Measurements from ENCODE around the gene SDR39U1. TPM values are rescaled to one million over a fixed set of nuclear protein-coding genes. Genes with fewer than 3 reads are reported as not detected.

Gene SDR39U1
- total RNA-seq, 4 donors from 2014 or later = 16.1 to 36.0 (median 20.4) TPM

GRCh38 chr14:24430682-24431568, 11.7 kb downstream of the SDR39U1 start:
- peak overlapping the region; percentile 93 to 99 (median 98) for H3K27ac ChIP-seq
- peak overlapping the region; percentile 59 to 88 (median 80) for H3K4me3 ChIP-seq
- DNase-seq = no peak
- WGBS, 2 donors = 10 to 13% methylated on average over 5 to 16 of the region's 19 CpGs
- no peaks in the 10 kb centered on the region for H3K9me3 ChIP-seq
- no peaks in the 10 kb centered on the region for H3K27me3 ChIP-seq
- TF ChIP-seq POLR2A (IDR thresholded peaks at IDR 0.05) (no peak), CTCF (IDR thresholded peaks at IDR 0.05) (peak in 1 of 6 experiments; percentile 17)
- peaks cover 26 to 77% (median 39%) of the 10 kb centered on the region in 3 donors for H3K4me1 ChIP-seq
- intact Hi-C loops (cut with DNase I) = loop anchor here (5.0 kb wide), 2 partner anchors 64 to 99 kb away; partner anchors contain the start of gene NFATC4
- peaks cover 14 to 46% (median 15%) of the 10 kb centered on the region in 3 donors for H3K36me3 ChIP-seq

DNA sequence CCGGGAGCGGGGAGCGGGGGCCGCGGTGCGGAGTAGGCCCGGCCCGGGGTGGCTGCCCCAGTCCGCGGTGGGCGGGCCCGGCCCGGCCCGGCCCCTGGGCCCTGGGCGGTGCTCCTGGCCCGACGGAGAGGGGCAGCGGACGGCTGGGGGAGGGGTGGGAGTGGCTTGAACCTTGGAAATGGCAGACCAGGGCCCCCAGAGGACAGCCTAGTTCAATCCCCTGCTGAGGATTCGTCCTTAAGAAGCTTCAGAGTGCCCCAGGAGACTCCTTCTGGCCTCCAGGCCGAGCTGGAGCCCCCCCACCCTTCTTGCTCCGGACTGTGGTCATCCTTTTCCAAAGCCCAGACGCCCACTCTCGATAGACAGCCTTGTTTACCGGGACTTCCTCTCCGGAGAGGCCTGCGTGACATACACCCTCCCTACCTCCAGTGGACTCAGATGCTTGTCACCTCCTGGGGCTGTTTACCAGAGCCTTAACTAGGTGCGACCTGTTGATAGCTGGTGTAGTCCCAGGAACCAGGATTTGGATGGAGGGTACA, 12.4 kb downstream of the SDR39U1 start:
- Histone ChIP-seq H3K4me3 (peak overlapping the region; percentile 59 to 88 (median 80)), H3K36me3 (peaks cover 14 to 39% (median 14%) of the 10 kb centered on the region in 3 donors), H3K27ac (peak overlapping the region; percentile 93 to 99 (median 98)), H3K9me3 (no peaks in the 10 kb centered on the region), H3K4me1 (peaks cover 26 to 77% (median 46%) of the 10 kb centered on the region in 3 donors), H3K27me3 (no peaks in the 10 kb centered on the region)
- intact Hi-C loops (cut with DNase I) = loop anchor here (5.0 kb wide), 2 partner anchors 63 to 98 kb away; partner anchors contain the start of gene NFATC4
- 0% methylated on average over 7 to 8 of the region's 28 CpGs for WGBS, 2 donors
- no peak for DNase-seq
- TF ChIP-seq POLR2A (IDR thresholded peaks at IDR 0.05) = no peak
- no peak for TF ChIP-seq CTCF (IDR thresholded peaks at IDR 0.05)

DNA sequence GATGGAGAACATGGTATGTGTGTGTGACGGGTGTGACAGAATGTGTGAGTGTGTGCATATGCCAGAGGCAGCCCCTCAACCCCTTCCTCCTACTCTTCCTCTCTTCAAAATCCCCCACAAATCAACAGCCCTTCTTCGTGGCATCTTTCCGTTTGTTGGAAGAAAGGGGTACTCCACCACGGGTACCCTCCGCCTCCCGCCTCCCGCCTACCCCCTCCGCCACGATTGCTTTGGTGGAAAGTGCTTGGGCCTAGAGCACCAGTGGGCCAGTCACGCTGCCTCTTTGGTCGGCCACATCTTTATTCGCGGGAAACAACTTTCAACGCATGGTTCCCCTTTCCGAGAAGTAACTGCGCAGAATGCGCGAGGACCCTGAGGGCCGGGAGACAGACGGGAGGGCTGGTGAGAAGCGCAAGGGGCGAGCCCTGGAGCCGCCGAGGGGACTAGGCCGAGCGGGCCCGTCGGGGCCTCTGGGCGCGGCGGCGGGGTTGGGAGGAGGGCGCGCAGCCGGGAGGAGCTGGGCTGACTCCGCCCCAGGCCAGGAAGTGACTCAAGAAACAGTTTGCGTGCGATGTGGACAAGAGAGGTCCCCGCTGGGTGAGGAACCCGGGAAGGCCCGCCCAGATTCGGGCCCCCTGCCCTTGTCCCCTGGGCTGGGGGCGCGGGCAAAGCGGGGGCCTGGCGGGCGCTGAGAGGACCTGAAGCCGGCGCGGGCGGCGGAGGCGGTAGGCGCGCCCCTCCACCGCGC, 13.0 kb downstream of the SDR39U1 start, which contains the start of the genes CBLN3 and KHNYN:
TSS of gene CBLN3 (minus strand) at position 274 of the 748 bp plus-strand sequence. CDS start 614 bp downstream, outside the sequence.
TSS of gene KHNYN (plus strand) at position 560 of the 748 bp plus-strand sequence. CDS start 777 bp downstream, outside the sequence.
- Histone ChIP-seq H3K36me3 (peaks cover 14 to 34% (median 14%) of the 10 kb centered on the region in 3 donors), H3K4me1 (peaks cover 26 to 77% (median 46%) of the 10 kb centered on the region in 3 donors), H3K27me3 (no peaks in the 10 kb centered on the region), H3K27ac (peak within 1 kb of the TSS; percentile 93 to 99 (median 98)), H3K9me3 (no peaks in the 10 kb centered on the region), H3K4me3 (peak within 1 kb of the TSS; percentile 59 to 88 (median 80))
- intact Hi-C loops (cut with DNase I) = loop anchor here (5.0 kb wide), 2 partner anchors 62 to 97 kb away; partner anchors contain the start of gene NFATC4
- DNase-seq = peak; percentile 46
- TF ChIP-seq POLR2A (IDR thresholded peaks at IDR 0.05) (peak in 3 of 4 donors; percentile 75 to 98 (median 95)), CTCF (IDR thresholded peaks at IDR 0.05) (peak in 1 of 6 experiments; percentile 16)
- 11 to 16% methylated on average over 6 to 14 of the region's 57 CpGs for WGBS, 2 donors

DNA sequence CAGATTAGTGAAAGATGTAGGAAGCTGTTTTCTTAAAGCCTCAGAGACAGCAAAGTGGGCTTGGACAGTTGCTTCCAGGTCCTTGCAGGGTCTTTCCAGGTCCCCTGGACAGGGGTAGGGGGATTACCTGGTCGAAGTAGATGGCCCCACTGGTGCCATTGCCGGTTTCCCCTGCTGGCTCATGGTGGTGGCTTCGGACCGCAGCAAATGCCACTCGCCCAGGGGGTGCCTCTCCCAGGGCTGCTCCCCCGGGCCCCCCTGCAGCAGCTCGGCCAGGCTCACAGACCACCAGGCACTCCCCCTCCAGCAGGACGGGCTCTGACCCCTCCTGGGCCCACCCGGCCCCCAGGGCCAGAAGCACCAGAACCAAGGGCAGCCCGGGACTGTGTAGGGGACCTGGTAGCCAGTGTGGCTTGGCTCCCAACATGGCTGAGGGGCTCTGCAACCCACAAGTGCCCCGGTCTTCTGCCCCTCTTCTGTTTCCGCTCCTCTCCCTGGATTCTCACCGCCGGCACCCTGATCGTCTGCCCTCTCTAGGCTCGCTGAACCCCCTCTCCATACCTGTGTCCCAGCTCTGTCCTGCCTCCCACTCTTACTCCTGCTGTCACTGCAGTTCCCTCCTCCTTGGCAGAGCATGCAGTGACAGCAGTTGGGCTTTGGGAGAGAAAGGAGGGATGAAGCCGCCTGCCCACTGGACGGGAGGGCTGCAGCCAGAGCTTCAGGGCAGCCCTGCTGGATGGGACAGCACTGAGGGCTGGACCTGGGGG, 13.8 kb downstream of the SDR39U1 start:
- intact Hi-C loops (cut with DNase I) = no loop called here
- peak overlapping the region; percentile 59 to 88 (median 80) for H3K4me3 ChIP-seq
- H3K4me1 ChIP-seq = peaks cover 26 to 77% (median 46%) of the 10 kb centered on the region in 3 donors
- no peaks in the 10 kb centered on the region for H3K27me3 ChIP-seq
- peaks cover 14 to 26% (median 14%) of the 10 kb centered on the region in 3 donors for H3K36me3 ChIP-seq
- TF ChIP-seq CTCF (IDR thresholded peaks at IDR 0.05) (no peak), POLR2A (IDR thresholded peaks at IDR 0.05) (no peak)
- H3K9me3 ChIP-seq = no peaks in the 10 kb centered on the region
- 75 to 89% methylated on average over 6 to 9 of the region's 18 CpGs for WGBS, 2 donors
- H3K27ac ChIP-seq = peak overlapping the region; percentile 93 to 99 (median 98)
- no peak for DNase-seq

Data from esophagus squamous epithelium (tissue), 5 donors.